ENCODE data around the gene EXOC2.

The EXOC2 gene

GRCh38 chr6:452301-453067, 240.5 kb downstream of the EXOC2 start:
- no peak for TF ChIP-seq CTCF (conservative IDR thresholded peaks at IDR 0.05)

GRCh38 chr6:451847-452246, 241.1 kb downstream of the EXOC2 start:
- H3K27ac ChIP-seq = no peak overlapping the region
- no peak for TF ChIP-seq CTCF (conservative IDR thresholded peaks at IDR 0.05)

More at GRCh38 chr6:452301-453067, 240.5 kb downstream of the EXOC2 start:
- H3K27ac ChIP-seq = no peak overlapping the region

GRCh38 chr6:451336-451735, 241.6 kb downstream of the EXOC2 start:
- no peak overlapping the region for H3K27ac ChIP-seq

DNA sequence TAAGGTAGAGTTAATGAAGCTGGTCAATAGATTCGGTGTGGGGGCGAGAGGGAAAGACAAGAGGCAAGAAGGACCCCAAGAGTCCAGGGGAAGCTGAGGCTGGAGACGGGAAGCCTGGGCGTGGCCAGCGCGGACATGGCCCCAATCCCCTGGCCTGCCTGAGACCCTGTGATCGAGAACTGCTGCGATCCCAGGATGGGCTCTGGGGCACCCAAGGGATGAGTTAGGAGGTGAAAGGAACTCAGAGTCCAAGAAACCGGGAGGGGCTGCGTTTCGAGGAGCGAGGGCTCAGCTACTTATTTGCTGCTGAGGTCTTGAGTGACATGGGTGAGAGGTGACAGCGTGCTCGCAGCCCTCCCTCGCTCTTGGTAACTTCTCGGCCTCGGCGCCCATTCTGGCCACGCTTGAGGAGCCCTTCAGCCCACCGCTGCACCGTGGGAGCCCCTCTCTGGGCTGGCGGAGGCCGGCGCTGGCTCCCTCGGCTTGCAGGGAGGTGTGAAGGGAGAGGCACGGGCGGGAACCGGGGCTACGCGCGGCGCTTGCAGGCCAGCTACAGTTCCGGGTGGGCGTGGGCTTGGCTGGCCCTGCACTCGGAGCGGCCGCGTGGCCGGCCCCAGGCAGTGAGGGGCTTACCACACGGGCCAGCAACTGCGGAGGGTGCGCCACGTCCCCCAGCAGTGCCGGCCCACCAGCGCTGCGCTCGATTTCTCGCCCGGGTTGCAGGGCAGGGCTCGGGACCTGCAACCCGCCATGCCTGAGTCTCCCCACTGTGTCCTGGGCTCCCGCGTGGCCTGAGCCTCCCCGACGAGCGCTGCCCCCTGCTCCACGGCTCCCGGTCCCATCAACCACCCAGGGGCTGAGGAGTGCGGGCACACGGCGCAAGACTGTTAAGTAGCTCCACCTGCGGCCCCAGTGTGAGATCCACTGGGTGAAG, 243.2 kb downstream of the EXOC2 start:
- no peak for TF ChIP-seq CTCF (conservative IDR thresholded peaks at IDR 0.05)

More at GRCh38 chr6:451336-451735, 241.6 kb downstream of the EXOC2 start:
- TF ChIP-seq CTCF (conservative IDR thresholded peaks at IDR 0.05) = no peak

GRCh38 chr6:449057-449430, 243.9 kb downstream of the EXOC2 start:
- no peak overlapping the region for H3K27ac ChIP-seq
- TF ChIP-seq CTCF (conservative IDR thresholded peaks at IDR 0.05) = no peak

More for the DNA sequence above, 243.2 kb downstream of the EXOC2 start:
- no peak overlapping the region for H3K27ac ChIP-seq

DNA sequence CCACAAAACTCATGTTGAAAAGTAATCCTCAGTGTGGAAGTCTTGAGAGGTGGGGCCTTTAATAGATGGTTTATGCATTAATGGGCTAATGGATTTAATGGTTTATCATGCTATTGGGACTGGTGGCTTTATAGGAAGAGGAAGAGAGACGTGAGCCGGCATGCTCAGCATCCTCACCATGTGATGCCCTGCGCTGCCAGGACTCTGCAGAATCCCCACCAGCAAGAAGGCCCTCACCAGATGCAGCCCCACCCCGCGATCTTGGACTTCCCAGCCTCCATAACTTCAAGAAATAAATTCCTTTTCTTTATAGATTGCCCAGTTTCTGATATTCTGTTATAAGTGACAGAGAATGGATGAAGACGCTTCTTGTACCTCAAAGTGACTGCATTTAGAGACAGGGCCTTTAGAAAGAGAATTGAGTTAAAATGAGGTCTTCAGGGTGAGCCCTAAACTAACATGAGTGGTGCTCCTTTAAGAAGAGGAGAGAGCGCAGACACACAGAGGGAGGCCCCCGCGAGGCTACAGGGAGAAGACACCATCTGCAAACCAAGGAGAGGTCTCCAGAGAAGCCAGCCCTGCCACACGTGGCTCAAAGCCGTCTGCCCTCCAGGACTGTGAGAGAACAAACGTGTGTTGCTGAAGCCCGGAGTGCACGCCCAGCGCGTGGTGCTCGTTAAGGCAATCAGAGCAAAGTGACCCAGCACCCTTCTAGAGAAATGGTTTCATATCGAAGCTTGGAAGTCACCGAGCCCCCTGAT, 244.5 kb downstream of the EXOC2 start:
- no peak for TF ChIP-seq CTCF (conservative IDR thresholded peaks at IDR 0.05)
- H3K27ac ChIP-seq = no peak overlapping the region

Measured in VCaP (cell line).